RKO (cell line): ENCODE data around the gene DFFB.

Experiments used
- DNase-seq: peaks from one replicate; pipeline ENCODE4 v3.0.0-alpha.2; 2016; ENCODE audit warnings: low spot score

The DFFB gene

GRCh38 chr1:3896396-3897000 lies 39.2 kb downstream of the DFFB start:
- no peak for DNase-seq

GRCh38 chr1:3898475-3898735 lies 41.1 kb downstream of the DFFB start:
- DNase-seq = no peak

- DNase-seq = peak; percentile 62
Measured at GRCh38 chr1:3898994-3899753, 41.9 kb downstream of the DFFB start.

- DNase-seq = no peak
Measured at GRCh38 chr1:3899754-3900149, 42.5 kb downstream of the DFFB start.

- peak; percentile 95 for DNase-seq
Measured at GRCh38 chr1:3900150-3900968, 43.1 kb downstream of the DFFB start, which contains the start of gene C1orf174. Gene C1orf174 (minus strand): TSS chr1:3900272. CDS start chr1:3900186, 86 bp downstream.

GRCh38 chr1:3900969-3901529 lies 43.8 kb downstream of the DFFB start:
- DNase-seq = peak; percentile 96

GRCh38 chr1:3902111-3902511 lies 44.8 kb downstream of the DFFB start:
- DNase-seq = no peak

- peak; percentile 26 for DNase-seq
Measured at GRCh38 chr1:3902571-3903091, 45.4 kb downstream of the DFFB start.

- DNase-seq = no peak
Measured at GRCh38 chr1:3903141-3904005, 46.1 kb downstream of the DFFB start.

- no peak for DNase-seq
Measured at GRCh38 chr1:3904006-3904842, 46.9 kb downstream of the DFFB start.

- no peak for DNase-seq
Measured at GRCh38 chr1:3904843-3905185, 47.5 kb downstream of the DFFB start.

- no peak for DNase-seq
Measured at GRCh38 chr1:3905266-3905952, 48.1 kb downstream of the DFFB start.

- DNase-seq = no peak
Measured at GRCh38 chr1:3905953-3906671, 48.8 kb downstream of the DFFB start.

- no peak for DNase-seq
Measured at GRCh38 chr1:3906672-3907020, 49.4 kb downstream of the DFFB start.

GRCh38 chr1:3907031-3907534 lies 49.8 kb downstream of the DFFB start:
- DNase-seq = peak; percentile 33

- DNase-seq = no peak
Measured at GRCh38 chr1:3907621-3908165, 50.4 kb downstream of the DFFB start.

GRCh38 chr1:3908886-3909517 lies 51.7 kb downstream of the DFFB start:
- no peak for DNase-seq

GRCh38 chr1:3909615-3910014 lies 52.3 kb downstream of the DFFB start:
- no peak for DNase-seq
